K562 (cell line): ENCODE measurements around the gene ZNF384. TPM values are rescaled to one million over a fixed set of nuclear protein-coding genes. Genes with fewer than 3 reads are reported as not detected.

Experiments
- BRD9 ChIP-seq: fragments of 450-650 bp; IDR thresholded peaks from 2 replicates; pipeline ENCODE4 v1.6.1; 2018; ENCODE audit warnings: low read depth; ENCODE audit not compliant: partially characterized antibody
- DDX20 ChIP-seq: fragments of 450-650 bp; IDR thresholded peaks from 2 replicates; pipeline ENCODE4 v1.6.1; 2016; ENCODE audit warnings: missing genetic modification characterization, low read depth, mild to moderate bottlenecking, missing compliant biosample characterization, moderate library complexity
- FOXJ2 ChIP-seq: fragments of 200-800 bp; sonication (Bioruptor generic); IDR thresholded peaks from 2 replicates; pipeline ENCODE4 v1.6.1; 2016; ENCODE audit warnings: missing genetic modification characterization, missing compliant biosample characterization
- GABPA ChIP-seq: fragments of 200-800 bp; sonication (Bioruptor generic); conservative IDR thresholded peaks from 2 replicates; pipeline ENCODE4 v1.6.1; 2016; ENCODE audit warnings: low read depth, missing genetic modification characterization, missing compliant biosample characterization
- GMEB1 ChIP-seq: fragments of 250-450 bp; sonication (Bioruptor Pico); IDR thresholded peaks from 2 replicates; pipeline ENCODE4 v1.4.0; 2020; ENCODE audit warnings: mild to moderate bottlenecking
- MCM7 ChIP-seq, 2 experiments: fragments of 450-650 bp; IDR thresholded peaks; 2 replicates each; pipeline ENCODE4 v1.6.1; 2016 to 2018
- MIER1 ChIP-seq: fragments of 450-650 bp; IDR thresholded peaks from 2 replicates; pipeline ENCODE4 v1.6.1; 2016; ENCODE audit warnings: antibody characterized with exemption, mild to moderate bottlenecking, low read depth
- MXI1 ChIP-seq: IDR thresholded peaks from 2 replicates; pipeline ENCODE4 v1.6.1; 2011; ENCODE audit warnings: low read depth, mild to moderate bottlenecking, improper control_type of control experiment, low read length
- NR2C1 ChIP-seq, 2 experiments: fragments of 450-650 bp; IDR thresholded peaks; 2 replicates each; pipeline ENCODE4 v1.6.1; 2017; ENCODE audit warnings: mild to moderate bottlenecking in 2 of 2, antibody characterized with exemption in 1 of 2, inconsistent platforms in 1 of 2, missing compliant biosample characterization in 1 of 2, missing genetic modification characterization in 1 of 2
- NR4A1 ChIP-seq, 2 experiments: fragments of 250-450 bp in 1 of 2; fragments of 450-650 bp in 1 of 2; sonication (Bioruptor Pico) in 1 of 2; IDR thresholded peaks; 2 replicates each; pipeline versions ENCODE4 v1.4.0 to v1.6.1; 2016 to 2020; ENCODE audit warnings: mild to moderate bottlenecking in 2 of 2, missing compliant biosample characterization in 1 of 2, missing genetic modification characterization in 1 of 2, moderate library complexity in 1 of 2
- POLR2H ChIP-seq: IDR thresholded peaks from 2 replicates; pipeline ENCODE4 v1.6.1; 2016; ENCODE audit warnings: missing genetic modification characterization, low read depth, mild to moderate bottlenecking, control low read depth, missing compliant biosample characterization, moderate library complexity
- SMAD4 ChIP-seq: fragments of 250-450 bp; sonication (Bioruptor Pico); conservative IDR thresholded peaks from 2 replicates; pipeline ENCODE4 v1.8.0; 2021; ENCODE audit warnings: inconsistent platforms, mild to moderate bottlenecking, moderate library complexity
- SMC3 ChIP-seq: conservative IDR thresholded peaks from 2 replicates; pipeline ENCODE4 v1.6.1; 2011; ENCODE audit warnings: low read depth, low read length, improper control_type of control experiment; ENCODE audit not compliant: insufficient read depth
- SP1 ChIP-seq: sonication (generic); formaldehyde crosslinking; IDR thresholded peaks from 2 replicates; pipeline ENCODE4 v1.8.1; 2022; ENCODE audit warnings: mild to moderate bottlenecking, missing genetic modification reagents
- SRSF3 ChIP-seq: fragments of 200-400 bp; formaldehyde crosslinking; IDR thresholded peaks from 2 replicates; pipeline ENCODE4 v1.6.1; 2016; ENCODE audit warnings: mild to moderate bottlenecking, low read length, moderate library complexity; ENCODE audit not compliant: insufficient read depth
- TAF1 ChIP-seq: IDR thresholded peaks from 2 replicates; pipeline ENCODE4 v1.6.1; 2011; ENCODE audit warnings: mild to moderate bottlenecking, low read length, moderate library complexity; ENCODE audit not compliant: insufficient read depth, control insufficient read depth, severe bottlenecking; ENCODE audit errors: extremely low read depth
- TCF7 ChIP-seq: sonication (generic); IDR thresholded peaks from 2 replicates; pipeline ENCODE4 v1.6.1; 2016; ENCODE audit warnings: antibody characterized with exemption, borderline replicate concordance
- THAP7 ChIP-seq: fragments of 250-450 bp; sonication (Bioruptor Pico); IDR thresholded peaks from 2 replicates; pipeline ENCODE4 v1.5.0; 2021
- ZNF140 ChIP-seq: fragments of 250-450 bp; sonication (Bioruptor Pico); IDR thresholded peaks from 2 replicates; pipeline ENCODE4 v1.8.0; 2021; ENCODE audit warnings: moderate library complexity, mild to moderate bottlenecking, inconsistent platforms
- ZNF384 ChIP-seq: IDR thresholded peaks from 2 replicates; pipeline ENCODE4 v1.6.1; 2012; ENCODE audit warnings: low read depth, low read length, improper control_type of control experiment
- ZNF589 ChIP-seq: fragments of 200-800 bp; sonication (Bioruptor generic); IDR thresholded peaks from 2 replicates; pipeline ENCODE4 v1.6.1; 2016; ENCODE audit warnings: low read depth, missing genetic modification characterization, missing compliant biosample characterization
- polyA plus RNA-seq, 8 experiments: library from polyadenylated mRNA; depleted of rRNA in 4 of 8; stranded (reverse) in 5 of 8; unstranded in 3 of 8; fragments of >200 nt; fragmentation: Nextera tagmentation in 2 of 8; fragmentation: Illumina TruSeq in 1 of 8; extraction: Ambion mirVana in 2 of 8; extraction: Trizol in 1 of 8; gene quantifications; 2 replicates each; pipeline versions ENCODE4 v1.2.1 to v1.2.3, GENCODE V29; 2011 to 2014; ENCODE audit warnings: inconsistent platforms in 1 of 8, missing spikeins in 1 of 8
- total RNA-seq, 7 experiments: library from RNA; depleted of rRNA in 6 of 7; stranded (reverse); fragments of >200 nt in 6 of 7; fragmentation: Illumina TruSeq in 2 of 7; extraction: Trizol in 2 of 7; gene quantifications; 2 replicates each; pipeline versions ENCODE4 v1.2.1 to v1.2.3, GENCODE V29; 2011 to 2021; ENCODE audit warnings: low replicate concordance in 1 of 7
- TF ChIP-seq, protein P1 (sequence below): fragments of 450-650 bp; conservative IDR thresholded peaks from 2 replicates; pipeline ENCODE4 v1.6.1; 2016; ENCODE audit warnings: missing genetic modification characterization, low read depth, mild to moderate bottlenecking, missing compliant biosample characterization, moderate library complexity
- TF ChIP-seq, protein P2 (sequence below), 2 experiments: fragments of 250-450 bp in 1 of 2; fragments of 450-650 bp in 1 of 2; sonication (Bioruptor Pico) in 1 of 2; IDR thresholded peaks; 2 replicates each; pipeline versions ENCODE4 v1.6.1 to v1.8.0; 2016 to 2021; ENCODE audit warnings: mild to moderate bottlenecking in 2 of 2, moderate library complexity in 2 of 2, missing compliant biosample characterization in 1 of 2, missing genetic modification characterization in 1 of 2

The ZNF384 gene
- total and polyA plus RNA-seq, 9 of the 15 experiments (the other 6 are each of a cell fraction or from before 2014, with no cell fraction given) = 0.36 to 64.8 (median 21.3) TPM

DNA sequence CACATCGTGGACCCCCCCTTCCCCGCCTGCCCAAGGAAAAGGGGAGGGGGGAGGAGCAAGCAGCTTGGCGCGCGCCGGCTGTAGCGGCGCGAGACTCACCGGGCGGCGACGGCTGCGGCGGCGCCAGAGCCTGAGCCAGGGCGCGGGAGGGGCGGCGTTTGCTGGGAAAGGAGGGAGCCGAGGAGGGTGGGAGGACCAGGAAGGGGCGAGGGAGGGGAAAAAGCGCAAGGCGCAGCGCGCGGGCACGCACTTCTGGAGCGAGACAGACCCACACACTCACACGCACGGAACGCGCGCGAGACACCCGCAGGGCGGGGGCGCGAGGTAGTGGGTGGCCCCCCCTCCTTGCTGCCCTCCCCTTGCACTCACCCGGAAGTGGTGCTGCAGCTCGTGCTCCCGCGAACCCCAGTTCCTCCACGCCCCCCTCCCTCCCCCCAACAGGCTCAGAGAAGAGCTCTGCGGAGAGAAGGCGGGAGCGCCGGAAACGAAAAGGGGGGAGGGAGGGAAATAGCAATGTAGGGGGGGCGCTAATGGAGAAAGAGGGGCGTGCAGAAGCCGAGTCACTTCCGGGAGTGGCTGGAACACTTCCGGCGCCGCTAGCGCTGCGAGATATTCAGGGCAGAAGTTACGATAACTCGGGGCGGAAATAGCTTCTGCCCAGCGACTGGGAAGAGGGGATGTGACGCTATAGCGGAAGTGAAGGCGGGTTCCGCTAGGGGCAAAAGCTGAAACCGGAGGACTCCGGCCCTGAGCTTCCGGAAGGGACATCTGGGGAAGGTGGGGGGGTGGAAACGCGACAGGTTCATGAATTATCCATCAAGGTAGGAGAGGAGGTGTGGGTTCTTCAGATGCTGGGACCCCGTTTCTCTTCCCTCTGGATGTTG, at the start of gene ZNF384 (continued):
- TF ChIP-seq TAF1 (peak; percentile 58), MIER1 (no peak), SP1 (CRISPR knock-in tag) (peak; percentile 85), NR2C1 (IDR thresholded peaks at IDR 0.05) (peak; percentile 98), NR2C1 (tag; IDR thresholded peaks at IDR 0.05) (peak; percentile 98), FOXJ2 (tag) (no peak), ZNF589 (CRISPR knock-in tag) (peak; percentile 62; the same call in 1 of the 2 replicates), DDX20 (tag) (no peak), TCF7 (no peak), GABPA (tag) (peak; percentile 98), THAP7 (CRISPR knock-in tag) (peak; percentile 95), GMEB1 (peak; percentile 52), SMC3 (no peak), ZNF140 (CRISPR knock-in tag) (no peak), MCM7 (IDR thresholded peaks at IDR 0.05) (no peak), SRSF3 (no peak), BRD9 (no peak), NR4A1 (CRISPR knock-in tag; IDR thresholded peaks at IDR 0.05) (no peak), NR4A1 (tag; IDR thresholded peaks at IDR 0.05) (no peak), SMAD4 (peak; percentile 51), ZNF384 (no peak), MXI1 (0 out of 2 replicates have a peak, but pooled peaks have one; percentile 17), POLR2H (tag) (peak; percentile 66)
- TF ChIP-seq, protein P1, sequence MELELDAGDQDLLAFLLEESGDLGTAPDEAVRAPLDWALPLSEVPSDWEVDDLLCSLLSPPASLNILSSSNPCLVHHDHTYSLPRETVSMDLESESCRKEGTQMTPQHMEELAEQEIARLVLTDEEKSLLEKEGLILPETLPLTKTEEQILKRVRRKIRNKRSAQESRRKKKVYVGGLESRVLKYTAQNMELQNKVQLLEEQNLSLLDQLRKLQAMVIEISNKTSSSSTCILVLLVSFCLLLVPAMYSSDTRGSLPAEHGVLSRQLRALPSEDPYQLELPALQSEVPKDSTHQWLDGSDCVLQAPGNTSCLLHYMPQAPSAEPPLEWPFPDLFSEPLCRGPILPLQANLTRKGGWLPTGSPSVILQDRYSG (tag) = no peak
- TF ChIP-seq, protein P2, sequence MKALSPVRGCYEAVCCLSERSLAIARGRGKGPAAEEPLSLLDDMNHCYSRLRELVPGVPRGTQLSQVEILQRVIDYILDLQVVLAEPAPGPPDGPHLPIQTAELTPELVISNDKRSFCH (CRISPR knock-in tag; IDR thresholded peaks at IDR 0.05) = no peak
- TF ChIP-seq, protein P2 (tag; IDR thresholded peaks at IDR 0.05) = no peak
